GM19099 (cell line): ENCODE data around the gene STRADA.
A peak's percentile ranks its signal among the peaks of the same experiment; 100 is the strongest.

Experiments
- POLR2A ChIP-seq: IDR thresholded peaks from 3 replicates; pipeline ENCODE4 v1.6.1; 2011; ENCODE audit warnings: low read depth; ENCODE audit not compliant: insufficient read length; ENCODE audit errors: extremely low read depth

Gene STRADA

DNA sequence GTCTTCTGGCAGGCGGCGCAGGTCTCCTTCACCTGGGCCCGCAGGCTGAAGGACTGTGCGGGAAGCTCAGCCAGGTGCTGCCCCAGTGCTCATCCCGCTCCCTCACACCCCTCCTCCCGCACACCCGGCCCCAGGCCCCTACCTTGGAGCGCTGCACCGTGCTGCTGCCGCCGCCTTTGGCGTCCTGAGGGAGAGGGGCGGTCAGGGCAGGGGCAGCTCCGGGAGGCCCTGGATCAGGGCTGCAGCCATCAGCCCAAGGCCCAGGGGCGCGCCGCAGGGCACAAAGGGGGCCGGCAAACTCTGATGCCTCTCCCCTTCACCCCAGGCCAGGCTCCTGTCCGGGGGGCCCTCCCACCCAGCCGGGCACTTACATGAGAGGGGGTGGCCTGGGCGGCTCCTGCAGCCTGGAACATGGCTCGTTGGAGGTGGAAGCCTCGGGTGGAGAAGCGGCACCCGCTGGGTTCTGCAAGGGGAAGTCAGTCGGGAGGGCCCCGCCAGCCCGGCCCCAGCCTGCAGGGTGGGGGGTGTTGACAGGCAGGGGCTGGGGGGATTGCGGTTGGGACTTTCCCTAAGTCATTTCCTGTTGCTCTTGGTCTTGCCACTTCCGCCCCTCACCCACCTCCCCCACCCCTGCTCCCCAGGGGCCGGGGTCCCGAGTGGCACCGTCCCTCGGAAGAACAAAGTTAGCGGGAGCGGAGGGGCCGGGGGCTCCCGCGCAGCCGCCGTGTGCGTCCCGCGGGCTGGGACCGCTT, 42.5 kb downstream of the STRADA start:
- TF ChIP-seq POLR2A: peak; percentile 58

- no peak for TF ChIP-seq POLR2A
Measured at GRCh38 chr17:63698381-63698885, 43.2 kb downstream of the STRADA start.

DNA sequence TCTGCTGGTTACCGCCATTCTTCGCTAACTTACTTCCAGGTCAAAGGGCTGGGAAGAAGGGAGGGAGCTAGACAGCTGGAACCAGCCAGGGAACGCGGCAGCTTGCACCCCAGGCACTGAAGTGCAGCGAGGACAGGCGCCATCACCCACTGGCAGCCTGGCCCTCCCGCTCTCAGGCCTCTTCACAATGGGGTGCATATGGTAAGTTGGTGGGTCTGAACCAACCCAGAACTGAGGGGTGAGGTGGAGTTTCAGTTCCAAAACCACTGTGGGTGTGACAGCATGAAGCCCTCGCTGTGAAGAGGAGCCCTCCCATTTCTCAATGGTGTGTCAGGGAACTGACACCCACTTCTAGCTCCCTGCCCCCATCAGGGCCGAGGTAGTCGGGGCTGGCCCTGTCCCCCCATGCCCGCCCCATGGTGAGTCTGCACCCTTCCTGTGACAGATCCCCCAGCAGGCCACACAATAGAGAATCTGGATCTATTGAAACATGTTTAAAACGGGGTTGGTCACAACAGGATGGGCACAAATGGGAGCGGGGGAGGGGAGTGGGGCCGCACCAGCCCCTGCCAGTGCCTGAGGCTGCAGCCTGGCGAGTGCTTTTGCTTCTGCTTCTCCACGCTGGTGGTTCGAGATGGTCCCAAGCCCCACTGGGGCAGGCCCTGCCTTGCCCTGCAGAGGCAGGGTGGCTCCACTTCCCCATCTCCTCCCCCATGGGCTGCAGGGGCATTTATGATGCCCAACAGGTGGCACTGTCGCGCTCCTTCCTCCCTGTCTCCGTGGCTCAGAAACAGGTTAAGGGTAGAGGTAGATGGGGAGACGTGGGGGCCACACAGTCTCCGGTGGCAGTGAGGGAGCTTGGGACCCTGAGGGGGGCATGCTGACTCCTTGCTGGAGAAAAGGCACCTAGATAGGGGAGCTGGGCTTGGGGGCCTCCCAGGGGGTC, 44.0 kb downstream of the STRADA start:
- peak; percentile 58 for TF ChIP-seq POLR2A

- no peak for TF ChIP-seq POLR2A
Measured at GRCh38 chr17:63696381-63696961, 45.1 kb downstream of the STRADA start.

- TF ChIP-seq POLR2A: no peak
Measured at GRCh38 chr17:63695889-63696288, 45.7 kb downstream of the STRADA start.

GRCh38 chr17:63694950-63695773, 46.4 kb downstream of the STRADA start:
- TF ChIP-seq POLR2A: peak; percentile 38

GRCh38 chr17:63694229-63694949, 47.2 kb downstream of the STRADA start:
- peak; percentile 40 for TF ChIP-seq POLR2A

GRCh38 chr17:63693411-63694113, 48.0 kb downstream of the STRADA start:
- TF ChIP-seq POLR2A: no peak

DNA sequence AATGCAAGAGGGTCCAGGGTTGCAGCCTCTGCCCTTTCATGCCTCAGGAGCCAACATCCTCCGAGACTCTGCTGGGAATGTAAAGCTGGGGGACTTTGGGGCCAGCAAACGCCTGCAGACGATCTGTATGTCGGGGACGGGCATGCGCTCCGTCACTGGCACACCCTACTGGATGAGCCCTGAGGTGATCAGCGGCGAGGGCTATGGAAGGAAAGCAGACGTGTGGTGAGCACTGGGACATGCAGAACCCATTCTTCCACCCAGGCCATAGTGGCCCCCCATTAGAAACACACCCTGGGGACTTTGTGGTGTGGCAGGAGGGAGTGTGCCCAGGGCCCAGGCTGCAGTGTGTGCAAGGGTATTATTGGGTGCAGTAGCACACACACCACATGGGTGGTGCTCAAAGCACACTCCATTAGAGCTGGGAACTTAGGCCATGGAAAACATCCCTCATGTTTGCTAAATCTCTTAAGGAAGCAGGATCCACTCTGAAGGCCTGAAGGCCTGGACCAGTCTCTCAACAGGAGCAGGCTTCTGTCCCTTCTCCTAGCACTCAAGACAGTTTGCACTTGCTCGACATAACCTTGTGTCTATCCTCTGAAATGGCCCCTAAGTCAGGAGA, 49.3 kb downstream of the STRADA start:
- TF ChIP-seq POLR2A: no peak

DNA sequence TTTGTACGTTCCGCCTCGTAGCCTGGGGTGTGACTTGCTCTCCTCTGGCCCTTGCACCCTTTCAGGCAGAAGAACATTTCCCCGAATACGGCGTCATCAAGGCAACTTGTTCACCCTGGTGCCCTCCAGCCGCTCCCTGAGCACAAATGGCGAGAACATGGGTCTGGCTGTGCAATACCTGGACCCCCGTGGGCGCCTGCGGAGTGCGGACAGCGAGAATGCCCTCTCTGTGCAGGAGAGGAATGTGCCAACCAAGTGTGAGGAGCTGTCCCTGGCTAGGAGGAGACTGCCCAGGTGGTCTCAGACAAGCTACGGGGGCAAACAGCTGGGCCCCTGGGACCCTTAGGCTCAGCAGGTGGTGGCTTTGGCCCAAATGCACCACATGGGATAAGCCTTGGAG, 52.1 kb downstream of the STRADA start:
- TF ChIP-seq POLR2A: no peak

DNA sequence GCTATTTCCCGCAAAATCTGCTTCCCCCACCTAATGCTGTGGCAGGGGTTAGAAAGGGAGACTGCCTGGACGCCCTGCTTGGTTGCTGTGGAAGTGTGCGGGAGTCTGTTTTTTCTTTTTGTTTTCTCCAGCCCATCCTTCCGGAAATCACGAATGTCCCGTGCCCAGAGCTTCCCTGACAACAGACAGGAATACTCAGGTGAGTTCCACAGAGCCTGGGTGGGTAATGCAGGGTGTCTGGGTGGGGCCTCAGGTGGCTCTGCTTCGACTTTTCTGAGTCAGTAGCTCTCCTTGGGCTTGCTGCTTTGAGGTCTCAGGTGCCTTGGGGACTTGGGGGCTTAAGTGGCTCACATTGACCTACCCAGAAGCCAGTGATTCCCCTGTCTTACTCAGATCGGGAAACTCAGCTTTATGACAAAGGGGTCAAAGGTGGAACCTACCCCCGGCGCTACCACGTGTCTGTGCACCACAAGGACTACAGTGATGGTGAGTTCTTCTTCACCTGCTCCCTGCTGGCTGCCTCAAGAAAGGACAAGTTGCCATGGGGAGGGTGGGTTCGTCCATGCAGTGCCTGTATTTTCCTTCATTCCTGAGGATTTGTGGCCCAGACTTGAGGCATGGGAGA, 53.1 kb downstream of the STRADA start:
- no peak for TF ChIP-seq POLR2A

GRCh38 chr17:63686138-63686685, 55.4 kb downstream of the STRADA start:
- TF ChIP-seq POLR2A: no peak
